HL-60 (cell line): ENCODE results near the gene SLCO2A1.

Experiments used
- DNase-seq, 2 experiments: peaks; one replicate each; pipeline ENCODE4 v3.0.0-alpha.2; 2010 to 2020; ENCODE audit warnings: low read depth in 1 of 2, low spot score in 1 of 2
- H3K27ac ChIP-seq: fragments of 250-450 bp; sonication (Bioruptor Pico); replicated peaks from 2 replicates; pipeline ENCODE4 v1.5.1; 2020; ENCODE audit warnings: mild to moderate bottlenecking, moderate library complexity
- H3K27me3 ChIP-seq: fragments of 250-450 bp; sonication (Bioruptor Pico); 2 replicates; pipeline ENCODE4 v1.5.1; 2021; ENCODE audit warnings: mild to moderate bottlenecking, moderate library complexity; ENCODE audit not compliant: insufficient read depth, poor library complexity, severe bottlenecking
- H3K4me3 ChIP-seq: replicated peaks from 2 replicates; pipeline ENCODE4 v1.5.1; 2011; ENCODE audit warnings: mild to moderate bottlenecking, control low read depth, low read length; ENCODE audit not compliant: insufficient read depth
- GABPA ChIP-seq: IDR thresholded peaks from 2 replicates; pipeline ENCODE4 v1.6.1; 2012; ENCODE audit warnings: low read depth
- POLR2AphosphoS5 ChIP-seq: IDR thresholded peaks from 2 replicates; pipeline ENCODE4 v1.6.1; 2012; ENCODE audit warnings: low read depth
- SPI1 ChIP-seq: IDR thresholded peaks from 2 replicates; pipeline ENCODE4 v1.6.1; 2012; ENCODE audit warnings: low read depth, mild to moderate bottlenecking, borderline replicate concordance
- TF ChIP-seq, protein P1 (sequence below): IDR thresholded peaks from one replicate; pipeline ENCODE4 v1.5.1; 2011; ENCODE audit warnings: low read length, control low read depth, inconsistent platforms; ENCODE audit not compliant: insufficient read depth
- TF ChIP-seq, protein P2 (sequence below): IDR thresholded peaks from 2 replicates; pipeline ENCODE4 v1.6.1; 2012; ENCODE audit warnings: low read depth; ENCODE audit not compliant: insufficient replicate concordance

SLCO2A1 gene

DNA sequence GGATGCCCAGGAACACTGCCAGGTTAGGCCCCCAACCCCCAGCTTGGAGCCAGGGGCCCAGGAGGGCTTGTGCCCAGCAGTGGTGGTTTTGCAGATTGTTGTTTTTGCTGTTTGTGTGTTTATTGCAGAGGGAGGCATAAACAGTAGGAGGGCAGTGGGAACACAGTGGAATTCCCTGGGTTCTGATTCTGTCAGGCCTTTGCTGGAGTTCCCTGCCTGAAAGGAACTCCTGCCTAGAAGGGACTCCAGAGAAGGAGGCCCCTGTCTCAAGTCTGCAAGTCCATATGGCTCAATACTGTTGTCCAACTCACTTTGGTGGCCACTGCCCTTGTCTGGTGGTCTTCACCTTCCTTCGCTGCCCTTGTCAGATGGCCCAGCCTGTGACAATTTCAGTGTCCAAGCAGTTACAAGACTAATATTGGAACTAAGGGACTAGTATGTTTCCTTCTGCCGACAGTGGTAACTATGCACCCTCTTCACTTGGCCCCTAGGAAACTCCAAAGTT, 86.6 kb downstream of the SLCO2A1 start:
- no peak for DNase-seq
- Histone ChIP-seq H3K27me3 (no peaks in the 10 kb centered on the region), H3K27ac (peak overlapping the region; percentile 56), H3K4me3 (no peak overlapping the region)
- TF ChIP-seq GABPA, result no peak
- TF ChIP-seq POLR2AphosphoS5, result no peak
- TF ChIP-seq, protein P1, sequence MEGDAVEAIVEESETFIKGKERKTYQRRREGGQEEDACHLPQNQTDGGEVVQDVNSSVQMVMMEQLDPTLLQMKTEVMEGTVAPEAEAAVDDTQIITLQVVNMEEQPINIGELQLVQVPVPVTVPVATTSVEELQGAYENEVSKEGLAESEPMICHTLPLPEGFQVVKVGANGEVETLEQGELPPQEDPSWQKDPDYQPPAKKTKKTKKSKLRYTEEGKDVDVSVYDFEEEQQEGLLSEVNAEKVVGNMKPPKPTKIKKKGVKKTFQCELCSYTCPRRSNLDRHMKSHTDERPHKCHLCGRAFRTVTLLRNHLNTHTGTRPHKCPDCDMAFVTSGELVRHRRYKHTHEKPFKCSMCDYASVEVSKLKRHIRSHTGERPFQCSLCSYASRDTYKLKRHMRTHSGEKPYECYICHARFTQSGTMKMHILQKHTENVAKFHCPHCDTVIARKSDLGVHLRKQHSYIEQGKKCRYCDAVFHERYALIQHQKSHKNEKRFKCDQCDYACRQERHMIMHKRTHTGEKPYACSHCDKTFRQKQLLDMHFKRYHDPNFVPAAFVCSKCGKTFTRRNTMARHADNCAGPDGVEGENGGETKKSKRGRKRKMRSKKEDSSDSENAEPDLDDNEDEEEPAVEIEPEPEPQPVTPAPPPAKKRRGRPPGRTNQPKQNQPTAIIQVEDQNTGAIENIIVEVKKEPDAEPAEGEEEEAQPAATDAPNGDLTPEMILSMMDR, result no peak
- TF ChIP-seq, protein P2, sequence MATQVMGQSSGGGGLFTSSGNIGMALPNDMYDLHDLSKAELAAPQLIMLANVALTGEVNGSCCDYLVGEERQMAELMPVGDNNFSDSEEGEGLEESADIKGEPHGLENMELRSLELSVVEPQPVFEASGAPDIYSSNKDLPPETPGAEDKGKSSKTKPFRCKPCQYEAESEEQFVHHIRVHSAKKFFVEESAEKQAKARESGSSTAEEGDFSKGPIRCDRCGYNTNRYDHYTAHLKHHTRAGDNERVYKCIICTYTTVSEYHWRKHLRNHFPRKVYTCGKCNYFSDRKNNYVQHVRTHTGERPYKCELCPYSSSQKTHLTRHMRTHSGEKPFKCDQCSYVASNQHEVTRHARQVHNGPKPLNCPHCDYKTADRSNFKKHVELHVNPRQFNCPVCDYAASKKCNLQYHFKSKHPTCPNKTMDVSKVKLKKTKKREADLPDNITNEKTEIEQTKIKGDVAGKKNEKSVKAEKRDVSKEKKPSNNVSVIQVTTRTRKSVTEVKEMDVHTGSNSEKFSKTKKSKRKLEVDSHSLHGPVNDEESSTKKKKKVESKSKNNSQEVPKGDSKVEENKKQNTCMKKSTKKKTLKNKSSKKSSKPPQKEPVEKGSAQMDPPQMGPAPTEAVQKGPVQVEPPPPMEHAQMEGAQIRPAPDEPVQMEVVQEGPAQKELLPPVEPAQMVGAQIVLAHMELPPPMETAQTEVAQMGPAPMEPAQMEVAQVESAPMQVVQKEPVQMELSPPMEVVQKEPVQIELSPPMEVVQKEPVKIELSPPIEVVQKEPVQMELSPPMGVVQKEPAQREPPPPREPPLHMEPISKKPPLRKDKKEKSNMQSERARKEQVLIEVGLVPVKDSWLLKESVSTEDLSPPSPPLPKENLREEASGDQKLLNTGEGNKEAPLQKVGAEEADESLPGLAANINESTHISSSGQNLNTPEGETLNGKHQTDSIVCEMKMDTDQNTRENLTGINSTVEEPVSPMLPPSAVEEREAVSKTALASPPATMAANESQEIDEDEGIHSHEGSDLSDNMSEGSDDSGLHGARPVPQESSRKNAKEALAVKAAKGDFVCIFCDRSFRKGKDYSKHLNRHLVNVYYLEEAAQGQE, result no peak
- no peak for TF ChIP-seq SPI1

DNA sequence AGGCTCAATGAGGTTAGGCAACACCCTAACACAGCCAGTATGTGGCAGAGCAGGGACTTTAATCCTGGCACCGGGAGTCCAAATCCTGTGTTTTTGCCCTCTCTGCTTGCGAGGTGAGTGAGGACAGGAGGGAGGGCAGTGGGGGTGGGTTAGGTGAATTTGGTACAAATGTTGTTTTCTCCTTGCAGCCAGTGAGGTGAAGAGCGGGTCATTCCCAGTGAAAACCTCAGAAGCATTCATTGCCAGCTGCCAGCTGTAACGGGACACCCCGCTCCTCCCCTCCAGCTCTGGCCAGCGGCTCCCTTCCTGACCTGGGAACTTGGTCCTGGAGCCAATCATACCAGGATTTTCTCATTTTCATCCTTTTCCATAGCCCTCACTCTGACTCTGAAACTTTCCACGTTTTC, 88.3 kb downstream of the SLCO2A1 start:
- no peak for TF ChIP-seq POLR2AphosphoS5
- TF ChIP-seq, protein P1, result no peak
- no peak for TF ChIP-seq SPI1
- TF ChIP-seq, protein P2, result no peak
- no peak for TF ChIP-seq GABPA
- no peak overlapping the region for H3K27ac ChIP-seq
- H3K4me3 ChIP-seq, result no peak overlapping the region
- DNase-seq, result no peak
- H3K27me3 ChIP-seq, result no peaks in the 10 kb centered on the region

DNA sequence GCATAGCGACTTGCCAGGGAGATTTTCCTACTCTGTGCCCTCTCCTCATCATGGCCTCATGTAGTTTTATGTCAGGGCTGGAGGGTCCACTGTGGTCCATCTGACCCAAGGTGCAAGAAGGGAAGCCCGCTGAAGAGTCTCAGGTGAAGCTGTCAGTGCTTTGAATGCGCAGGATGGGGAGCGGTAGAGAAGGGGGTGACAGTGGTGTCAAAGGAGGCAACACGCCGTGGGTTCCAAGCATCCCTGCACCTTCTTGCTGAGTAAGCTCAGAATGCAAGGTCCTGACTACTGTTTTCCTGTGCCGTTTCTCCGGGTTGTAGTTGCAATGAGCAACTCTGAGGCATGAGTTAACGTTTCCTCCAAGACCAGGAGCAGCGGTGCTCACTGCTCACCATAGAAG, 89.2 kb downstream of the SLCO2A1 start:
- Histone ChIP-seq H3K4me3 (no peak overlapping the region), H3K27me3 (no peaks in the 10 kb centered on the region), H3K27ac (no peak overlapping the region)
- DNase-seq, result no peak
- no peak for TF ChIP-seq GABPA

DNA sequence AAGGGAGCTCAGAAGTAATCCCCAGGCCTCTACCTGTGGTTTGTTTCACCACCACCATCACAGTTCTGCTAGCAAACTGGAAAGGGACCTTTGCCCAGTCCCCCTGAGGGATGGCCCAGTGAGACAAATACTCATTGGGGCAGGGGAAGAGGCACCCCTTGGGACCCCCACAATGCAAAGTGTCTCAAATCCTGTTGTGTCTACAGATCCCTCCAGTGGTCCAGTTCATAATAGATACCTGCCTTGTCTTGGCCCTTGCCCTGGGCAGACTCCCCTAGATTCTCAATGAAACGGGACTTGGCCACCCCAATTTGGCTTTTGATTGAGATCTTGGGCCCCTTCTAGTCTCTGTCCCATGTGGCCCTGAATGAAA, 90.3 kb downstream of the SLCO2A1 start:
- TF ChIP-seq, protein P1, result no peak
- TF ChIP-seq SPI1, result no peak
- TF ChIP-seq, protein P2, result no peak
- no peak for TF ChIP-seq POLR2AphosphoS5
- TF ChIP-seq GABPA, result no peak
- Histone ChIP-seq H3K27me3 (no peaks in the 10 kb centered on the region), H3K27ac (no peak overlapping the region), H3K4me3 (no peak overlapping the region)
- no peak for DNase-seq
